OCI-LY3 (cell line): ENCODE measurements around the gene DHRSX.

Experiments
- H2AFZ ChIP-seq: fragments of 200-600, 300-600 bp; shearing (Covaris generic); 2 replicates; pipeline ENCODE4 v1.6.0; 2014; ENCODE audit warnings: antibody characterized with exemption, low read depth, low read length
- H3K27ac ChIP-seq: fragments of 200-600, 300-600 bp; sonication (generic); 2 replicates; pipeline ENCODE4 v1.5.1; 2014; ENCODE audit warnings: mild to moderate bottlenecking, low read length, moderate library complexity, mixed read lengths
- H3K27me3 ChIP-seq: fragments of 200-600, 300-600 bp; sonication (generic); 2 replicates; pipeline ENCODE4 v1.6.1; 2014; ENCODE audit warnings: low read depth, low read length, mixed read lengths
- H3K36me3 ChIP-seq: fragments of 200-600, 300-600 bp; sonication (generic); replicated peaks from 2 replicates; pipeline ENCODE3; 2014; ENCODE audit warnings: low read depth, low read length, mixed read lengths
- H3K4me1 ChIP-seq: fragments of 300-600, 200-600 bp; sonication (generic); 2 replicates; pipeline ENCODE4 v1.6.1; 2014; ENCODE audit warnings: low read length, mixed read lengths
- H3K4me2 ChIP-seq: fragments of 200-600, 300-600 bp; sonication (generic); 2 replicates; pipeline ENCODE4 v1.6.1; 2014; ENCODE audit warnings: low read length, mixed read lengths
- H3K4me3 ChIP-seq: fragments of 300-600, 200-600 bp; sonication (generic); 2 replicates; pipeline ENCODE4 v1.5.1; 2014; ENCODE audit warnings: antibody characterized with exemption, mild to moderate bottlenecking, low read length, moderate library complexity
- H3K79me2 ChIP-seq: fragments of 300-600, 200-600 bp; shearing (Covaris generic); 2 replicates; pipeline ENCODE4 v1.6.1; 2014; ENCODE audit warnings: mild to moderate bottlenecking, low read length, mixed read lengths
- H3K9ac ChIP-seq: fragments of 300-600, 200-600 bp; shearing (Covaris generic); 2 replicates; pipeline ENCODE4 v1.6.0; 2014; ENCODE audit warnings: mild to moderate bottlenecking, low read length, moderate library complexity
- H3K9me3 ChIP-seq: fragments of 200-600, 300-600 bp; shearing (Covaris generic); 2 replicates; pipeline ENCODE4 v1.6.1; 2014; ENCODE audit warnings: low read length, mixed read lengths; ENCODE audit not compliant: insufficient read depth
- H4K20me1 ChIP-seq: fragments of 200-600, 300-600 bp; sonication (generic); 2 replicates; pipeline ENCODE4 v1.6.1; 2016; ENCODE audit warnings: low read length, mixed read lengths; ENCODE audit not compliant: insufficient read depth
- CTCF ChIP-seq: fragments of 200-600, 300-600 bp; sonication (generic); IDR thresholded peaks from 2 replicates; pipeline ENCODE4 v1.5.1; 2014; ENCODE audit warnings: antibody characterized with exemption, low read length, low read depth
- EZH2phosphoT487 ChIP-seq: fragments of 200-600 bp; shearing (Covaris generic); IDR thresholded peaks from 2 replicates; pipeline ENCODE4 v1.6.1; 2018; ENCODE audit warnings: antibody characterized with exemption, mixed run types, low read depth

Gene DHRSX

DNA sequence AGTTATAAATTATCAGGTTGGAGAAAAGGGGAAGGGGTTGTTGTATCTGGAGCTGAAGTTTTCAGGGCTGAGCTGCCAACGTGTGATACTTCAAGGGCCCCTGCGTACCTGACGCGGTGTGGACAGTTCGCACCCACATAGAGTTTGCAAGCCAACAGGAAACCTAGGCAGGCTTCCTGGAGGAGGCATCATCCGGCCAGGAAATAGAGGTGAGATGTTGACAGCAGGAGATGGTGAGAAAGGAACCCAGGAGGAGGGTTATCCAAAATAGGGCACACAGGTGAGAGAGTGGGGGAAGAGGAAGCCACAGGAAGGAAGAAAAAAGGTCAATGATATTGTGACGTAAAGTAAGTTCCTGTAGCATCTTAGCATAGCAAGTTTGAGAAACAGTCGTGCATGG lies 127.2 kb downstream of the DHRSX start:
- TF ChIP-seq EZH2phosphoT487 (no peak), CTCF (no peak)
- Histone ChIP-seq H3K4me3 (no peak overlapping the region), H3K27ac (no peak overlapping the region), H3K4me2 (no peak overlapping the region), H3K9ac (no peak overlapping the region), H3K4me1 (no peaks in the 10 kb centered on the region), H2AFZ (no peak overlapping the region), H3K79me2 (no peaks in the 10 kb centered on the region), H4K20me1 (no peaks in the 10 kb centered on the region), H3K36me3 (peaks cover 10% of the 10 kb centered on the region), H3K27me3 (no peaks in the 10 kb centered on the region), H3K9me3 (no peaks in the 10 kb centered on the region)

- Histone ChIP-seq H2AFZ (no peak overlapping the region), H4K20me1 (no peaks in the 10 kb centered on the region), H3K4me2 (no peak overlapping the region), H3K36me3 (peaks cover 9% of the 10 kb centered on the region), H3K9ac (no peak overlapping the region), H3K27me3 (no peaks in the 10 kb centered on the region), H3K9me3 (no peaks in the 10 kb centered on the region), H3K4me3 (no peak overlapping the region), H3K4me1 (no peaks in the 10 kb centered on the region), H3K27ac (no peak overlapping the region), H3K79me2 (no peaks in the 10 kb centered on the region)
- TF ChIP-seq CTCF (no peak), EZH2phosphoT487 (no peak)
Measured at GRCh38 chrX:2371026-2371711, 129.6 kb downstream of the DHRSX start.

- no peaks in the 10 kb centered on the region for H3K27me3 ChIP-seq
- no peaks in the 10 kb centered on the region for H3K4me1 ChIP-seq
- H3K9ac ChIP-seq = no peak overlapping the region
- no peaks in the 10 kb centered on the region for H3K9me3 ChIP-seq
- no peaks in the 10 kb centered on the region for H4K20me1 ChIP-seq
- no peak overlapping the region for H3K27ac ChIP-seq
- TF ChIP-seq CTCF (no peak), EZH2phosphoT487 (no peak)
- no peak overlapping the region for H2AFZ ChIP-seq
- no peak overlapping the region for H3K4me3 ChIP-seq
- no peaks in the 10 kb centered on the region for H3K79me2 ChIP-seq
- H3K36me3 ChIP-seq = peaks cover 11% of the 10 kb centered on the region
- no peak overlapping the region for H3K4me2 ChIP-seq
Measured at GRCh38 chrX:2370456-2370855, 130.3 kb downstream of the DHRSX start.

DNA sequence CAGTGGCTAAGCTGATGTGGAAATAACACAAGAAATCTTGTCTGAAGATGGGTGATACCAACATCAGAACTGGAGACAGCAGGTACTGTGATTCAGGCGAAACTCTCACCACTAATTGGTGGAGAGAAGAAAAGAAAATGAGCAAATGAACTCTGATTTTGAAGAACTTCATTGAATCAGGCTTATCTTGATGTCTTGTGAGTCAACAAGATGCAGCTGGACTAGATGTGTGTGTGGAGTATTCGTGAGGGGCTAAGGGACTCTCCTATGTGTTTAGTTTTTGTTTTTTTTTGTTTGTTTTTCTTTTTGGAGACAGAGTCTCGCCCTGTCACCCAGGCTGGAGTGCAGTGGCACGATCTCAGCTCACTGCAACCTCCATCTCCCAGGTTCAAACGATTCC lies 131.6 kb downstream of the DHRSX start:
- H3K79me2 ChIP-seq = no peaks in the 10 kb centered on the region
- H3K9ac ChIP-seq = no peak overlapping the region
- no peak overlapping the region for H3K4me2 ChIP-seq
- no peak for TF ChIP-seq EZH2phosphoT487
- TF ChIP-seq CTCF = no peak
- H3K4me3 ChIP-seq = no peak overlapping the region
- H3K9me3 ChIP-seq = no peaks in the 10 kb centered on the region
- H2AFZ ChIP-seq = no peak overlapping the region
- no peaks in the 10 kb centered on the region for H4K20me1 ChIP-seq
- no peak overlapping the region for H3K27ac ChIP-seq
- no peaks in the 10 kb centered on the region for H3K4me1 ChIP-seq
- no peaks in the 10 kb centered on the region for H3K27me3 ChIP-seq
- peaks cover 15% of the 10 kb centered on the region for H3K36me3 ChIP-seq
